Tibial nerve (tissue), 4 donors: ENCODE results near the gene ANAPC2. TPM values are rescaled to one million over a fixed set of nuclear protein-coding genes. Genes with fewer than 3 reads are reported as not detected.

Experiments
- DNase-seq, 2 donors: peaks; one replicate each; pipeline ENCODE4 v3.0.0-alpha.2; 2019; ENCODE audit warnings: low spot score in 2 of 2
- H3K27ac ChIP-seq, 4 donors: fragments of 200-600 bp; sonication (generic) in 3 of 4; one replicate each; pipeline ENCODE4 v1.5.1; 2017 to 2019; ENCODE audit warnings: mild to moderate bottlenecking in 1 of 4
- H3K27me3 ChIP-seq, 2 donors: fragments of 200-600 bp; sonication (generic) in 1 of 2; one replicate each; pipeline versions ENCODE4 v1.5.1 to v1.6.0; 2017 to 2019
- H3K36me3 ChIP-seq, 3 donors: fragments of 200-600 bp; sonication (generic); one replicate each; pipeline ENCODE4 v1.5.1; 2018 to 2019
- H3K4me1 ChIP-seq, 4 donors: fragments of 200-600 bp; sonication (generic) in 3 of 4; one replicate each; pipeline ENCODE4 v1.5.1; 2017 to 2019
- H3K4me3 ChIP-seq, 4 donors: fragments of 200-600 bp; sonication (generic) in 3 of 4; one replicate each; pipeline ENCODE4 v1.5.1; 2017 to 2019; ENCODE audit warnings: mild to moderate bottlenecking in 1 of 4, moderate library complexity in 1 of 4
- H3K9me3 ChIP-seq, 4 donors: fragments of 200-600 bp; sonication (generic) in 3 of 4; one replicate each; pipeline ENCODE4 v1.5.1; 2017 to 2019
- EP300 ChIP-seq, 2 donors: sonication (generic); formaldehyde crosslinking; IDR thresholded peaks; one replicate each; pipeline ENCODE4 v1.6.1; 2017; ENCODE audit warnings: antibody characterized with exemption in 2 of 2, mild to moderate bottlenecking in 1 of 2
- POLR2A ChIP-seq, 2 donors: fragments of 450-650 bp; IDR thresholded peaks; one replicate each; pipeline ENCODE4 v1.6.1; 2017; ENCODE audit warnings: antibody characterized with exemption in 2 of 2, mild to moderate bottlenecking in 2 of 2, moderate library complexity in 2 of 2
- WGBS, 2 donors: methylation state at CpG; one replicate each; pipeline ENCODE4 v1.1.5; 2018; 5-methylcytosine and 5-hydroxymethylcytosine counted together
- total RNA-seq, 4 donors: library from RNA; depleted of rRNA; stranded (reverse); fragments of >200 nt; gene quantifications; one replicate each; pipeline ENCODE4 v1.1.0, GENCODE V29; 2016
- TF ChIP-seq, protein P1 (sequence below), 5 experiments: fragments of 200-600 bp in 3 of 5; fragments of 450-650 bp in 2 of 5; sonication (generic) in 3 of 5; IDR thresholded peaks; one replicate each; pipeline ENCODE4 v1.5.1; 2016 to 2019; ENCODE audit warnings: antibody characterized with exemption in 5 of 5, mild to moderate bottlenecking in 3 of 5, moderate library complexity in 2 of 5

The ANAPC2 gene
- total RNA-seq, 4 donors from 2014 or later = 41.6 to 73.0 (median 58.9) TPM

DNA sequence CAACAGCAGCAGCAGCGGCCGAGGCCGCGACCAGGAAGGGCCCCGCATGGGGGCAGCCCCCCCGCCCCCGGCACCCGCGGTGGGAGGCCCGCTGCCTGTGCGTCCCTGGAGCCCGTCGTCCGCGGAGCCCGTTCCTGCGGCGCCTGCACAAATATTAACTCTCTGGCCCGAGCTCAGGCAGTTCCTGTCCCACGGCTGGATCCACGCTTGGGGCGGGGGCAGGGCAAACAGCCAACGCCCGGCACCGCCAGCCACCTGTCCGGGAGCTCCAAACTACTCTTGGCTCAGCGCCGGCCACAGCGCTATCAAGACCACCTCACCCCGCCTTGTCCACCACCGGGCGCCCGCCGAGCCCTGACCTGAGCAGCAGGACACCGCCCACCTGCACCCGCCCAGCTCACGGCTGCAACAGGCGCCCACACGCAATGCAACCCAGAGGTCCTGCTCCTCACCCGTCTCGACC, 18.4 kb downstream of the ANAPC2 start, which contains the start of gene LRRC26:
LRRC26 (minus strand) TSS at position 156 of the 463 bp plus-strand sequence; CDS start at position 48, 108 bp downstream.
- Histone ChIP-seq H3K4me1 (peaks cover 0 to 35% (median 16%) of the 10 kb centered on the region in 4 donors), H3K27ac (no peak within 1 kb of the TSS), H3K27me3 (peaks cover 9 to 57% of the 10 kb centered on the region in 2 donors), H3K4me3 (peak within 1 kb of the TSS in 3 of 4 donors; percentile 13 to 41 (median 22)), H3K36me3 (no peaks in the 10 kb centered on the region), H3K9me3 (no peaks in the 10 kb centered on the region)
- WGBS, 2 donors = 10 to 30% methylated on average over 2 to 38 of the region's 41 CpGs
- TF ChIP-seq POLR2A (IDR thresholded peaks at IDR 0.05) (no peak), EP300 (IDR thresholded peaks at IDR 0.05) (no peak)
- TF ChIP-seq, protein P1, sequence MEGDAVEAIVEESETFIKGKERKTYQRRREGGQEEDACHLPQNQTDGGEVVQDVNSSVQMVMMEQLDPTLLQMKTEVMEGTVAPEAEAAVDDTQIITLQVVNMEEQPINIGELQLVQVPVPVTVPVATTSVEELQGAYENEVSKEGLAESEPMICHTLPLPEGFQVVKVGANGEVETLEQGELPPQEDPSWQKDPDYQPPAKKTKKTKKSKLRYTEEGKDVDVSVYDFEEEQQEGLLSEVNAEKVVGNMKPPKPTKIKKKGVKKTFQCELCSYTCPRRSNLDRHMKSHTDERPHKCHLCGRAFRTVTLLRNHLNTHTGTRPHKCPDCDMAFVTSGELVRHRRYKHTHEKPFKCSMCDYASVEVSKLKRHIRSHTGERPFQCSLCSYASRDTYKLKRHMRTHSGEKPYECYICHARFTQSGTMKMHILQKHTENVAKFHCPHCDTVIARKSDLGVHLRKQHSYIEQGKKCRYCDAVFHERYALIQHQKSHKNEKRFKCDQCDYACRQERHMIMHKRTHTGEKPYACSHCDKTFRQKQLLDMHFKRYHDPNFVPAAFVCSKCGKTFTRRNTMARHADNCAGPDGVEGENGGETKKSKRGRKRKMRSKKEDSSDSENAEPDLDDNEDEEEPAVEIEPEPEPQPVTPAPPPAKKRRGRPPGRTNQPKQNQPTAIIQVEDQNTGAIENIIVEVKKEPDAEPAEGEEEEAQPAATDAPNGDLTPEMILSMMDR (IDR thresholded peaks at IDR 0.05) = no peak
- no peak for DNase-seq

DNA sequence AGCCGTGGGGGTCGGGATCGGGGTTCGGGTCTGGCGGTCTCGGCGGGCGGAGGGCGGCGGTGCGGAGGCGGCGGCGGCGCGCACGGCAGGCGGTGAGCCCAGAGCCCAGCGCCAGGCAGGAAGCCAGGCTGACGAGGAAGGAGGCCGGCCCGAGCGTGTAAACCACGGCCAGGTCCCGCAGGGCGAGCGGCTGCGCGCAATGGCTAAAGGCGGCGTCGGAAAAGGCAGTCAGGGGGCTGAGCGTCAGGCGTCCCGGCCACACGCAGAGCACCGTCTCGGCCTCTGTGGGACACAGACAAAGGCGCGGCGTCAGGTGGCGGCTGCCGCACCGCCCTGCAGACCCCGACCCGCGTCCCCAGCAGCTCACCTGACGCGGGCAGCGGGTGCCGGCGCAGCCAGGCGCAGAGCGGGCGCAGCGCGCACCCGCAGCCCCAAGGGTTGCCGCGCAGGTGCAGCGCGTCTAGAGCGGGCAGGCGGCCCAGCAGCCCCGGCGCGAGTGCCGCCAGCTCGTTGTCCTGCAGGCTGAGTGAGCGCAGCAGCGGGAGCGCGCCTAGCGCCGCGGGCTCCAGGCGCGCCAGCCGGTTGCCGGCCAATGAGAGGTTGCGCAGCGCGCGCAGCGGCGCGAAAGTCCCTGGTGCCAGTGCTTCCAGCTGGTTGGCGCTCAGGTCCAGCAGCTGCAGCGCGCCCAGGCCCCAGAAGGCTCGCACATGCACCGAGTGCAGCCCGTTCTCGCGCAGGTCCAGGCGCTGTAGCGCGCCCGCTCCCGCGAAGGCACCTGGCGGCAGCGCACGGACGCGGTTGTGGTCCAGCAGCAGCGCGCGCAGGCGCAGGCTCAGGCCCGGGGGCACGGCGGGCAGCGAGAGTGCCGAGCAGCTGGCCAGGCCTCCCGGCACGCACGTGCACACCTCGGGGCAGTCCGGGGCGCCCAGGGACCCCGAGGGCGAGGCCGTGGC, 19.2 kb downstream of the ANAPC2 start:
- peaks cover 0 to 33% (median 16%) of the 10 kb centered on the region in 4 donors for H3K4me1 ChIP-seq
- 0 to 1% methylated on average over 10 to 84 of the region's 124 CpGs for WGBS, 2 donors
- peak overlapping the region in 3 of 4 donors; percentile 13 to 41 (median 22) for H3K4me3 ChIP-seq
- H3K9me3 ChIP-seq = no peaks in the 10 kb centered on the region
- no peak for DNase-seq
- TF ChIP-seq, protein P1 (IDR thresholded peaks at IDR 0.05) = no peak
- TF ChIP-seq EP300 (IDR thresholded peaks at IDR 0.05) (no peak), POLR2A (IDR thresholded peaks at IDR 0.05) (no peak)
- peaks cover 9 to 65% of the 10 kb centered on the region in 2 donors for H3K27me3 ChIP-seq
- H3K27ac ChIP-seq = no peak overlapping the region
- H3K36me3 ChIP-seq = no peaks in the 10 kb centered on the region

DNA sequence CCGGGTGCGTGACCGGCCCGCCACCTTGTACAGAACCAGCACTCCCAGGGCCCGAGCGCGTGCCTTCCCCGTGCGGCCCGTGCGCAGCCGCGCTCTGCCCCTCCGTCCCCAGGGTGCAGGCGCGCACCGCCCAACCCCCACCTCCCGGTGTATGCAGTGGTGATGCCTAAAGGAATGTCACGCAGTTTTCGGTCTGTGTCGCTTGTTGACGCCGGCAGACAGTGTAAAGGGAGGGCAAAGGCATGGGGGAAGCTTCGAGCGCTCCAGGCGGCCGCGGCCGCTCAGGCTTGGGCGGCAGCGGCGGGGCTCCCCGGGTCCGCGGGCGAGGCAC, 19.8 kb downstream of the ANAPC2 start:
- Histone ChIP-seq H3K4me3 (peak overlapping the region in 3 of 4 donors; percentile 13 to 41 (median 22)), H3K9me3 (no peaks in the 10 kb centered on the region), H3K36me3 (no peaks in the 10 kb centered on the region), H3K27me3 (peaks cover 9 to 71% of the 10 kb centered on the region in 2 donors), H3K27ac (no peak overlapping the region), H3K4me1 (peaks cover 0 to 36% (median 16%) of the 10 kb centered on the region in 4 donors)
- DNase-seq = no peak
- 0% methylated on average over 8 to 35 of the region's 36 CpGs for WGBS, 2 donors
- TF ChIP-seq, protein P1 (IDR thresholded peaks at IDR 0.05) = no peak
- TF ChIP-seq EP300 (IDR thresholded peaks at IDR 0.05) (no peak), POLR2A (IDR thresholded peaks at IDR 0.05) (no peak)

DNA sequence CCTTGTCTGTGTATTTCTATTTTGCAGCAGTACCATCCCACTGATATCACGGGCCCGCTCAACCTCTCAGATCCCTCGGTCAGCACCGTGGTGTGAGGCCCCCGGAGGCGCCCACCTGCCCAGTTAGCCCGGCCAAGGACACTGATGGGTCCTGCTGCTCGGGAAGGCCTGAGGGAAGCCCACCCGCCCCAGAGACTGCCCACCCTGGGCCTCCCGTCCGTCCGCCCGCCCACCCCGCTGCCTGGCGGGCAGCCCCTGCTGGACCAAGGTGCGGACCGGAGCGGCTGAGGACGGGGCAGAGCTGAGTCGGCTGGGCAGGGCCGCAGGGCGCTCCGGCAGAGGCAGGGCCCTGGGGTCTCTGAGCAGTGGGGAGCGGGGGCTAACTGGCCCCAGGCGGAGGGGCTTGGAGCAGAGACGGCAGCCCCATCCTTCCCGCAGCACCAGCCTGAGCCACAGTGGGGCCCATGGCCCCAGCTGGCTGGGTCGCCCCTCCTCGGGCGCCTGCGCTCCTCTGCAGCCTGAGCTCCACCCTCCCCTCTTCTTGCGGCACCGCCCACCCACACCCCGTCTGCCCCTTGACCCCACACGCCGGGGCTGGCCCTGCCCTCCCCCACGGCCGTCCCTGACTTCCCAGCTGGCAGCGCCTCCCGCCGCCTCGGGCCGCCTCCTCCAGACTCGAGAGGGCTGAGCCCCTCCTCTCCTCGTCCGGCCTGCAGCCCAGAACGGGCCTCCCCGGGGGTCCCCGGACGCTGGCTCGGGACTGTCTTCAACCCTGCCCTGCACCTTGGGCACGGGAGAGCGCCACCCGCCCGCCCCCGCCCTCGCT, 20.4 kb downstream of the ANAPC2 start:
- Histone ChIP-seq H3K36me3 (no peaks in the 10 kb centered on the region), H3K9me3 (no peaks in the 10 kb centered on the region), H3K4me1 (peaks cover 0 to 42% (median 20%) of the 10 kb centered on the region in 4 donors), H3K27ac (no peak overlapping the region), H3K4me3 (peak overlapping the region in 2 of 4 donors; percentile 22 to 41), H3K27me3 (peaks cover 9 to 77% of the 10 kb centered on the region in 2 donors)
- TF ChIP-seq EP300 (IDR thresholded peaks at IDR 0.05) = no peak
- TF ChIP-seq POLR2A (IDR thresholded peaks at IDR 0.05) = no peak
- TF ChIP-seq, protein P1 (IDR thresholded peaks at IDR 0.05) = no peak
- WGBS, 2 donors = 1 to 3% methylated on average over 16 to 42 of the region's 57 CpGs
- no peak for DNase-seq
